Stimulated activated CD4-positive, alpha-beta T cell treated with anti-CD3 and anti-CD28 coated beads, Interleukin-15, amount 100 ng/mL, for 1 hour (primary cell): ENCODE measurements around the gene NID1.
"Not testable (repeated sequence)": the region's sequence is repeated elsewhere in the genome, so short reads cannot be mapped to it uniquely, and the experiment has no call there.

ENCODE experiments used
- DNase-seq, 2 donors: peaks; one replicate each; pipeline ENCODE4 v3.0.0-alpha.2; 2020; ENCODE audit warnings: low read depth in 1 of 2, low spot score in 1 of 2

NID1 gene

GRCh38 chr1:236033336-236033735, 31.6 kb downstream of the NID1 start:
- DNase-seq, result no peak

- no peak for DNase-seq
Observed at GRCh38 chr1:236030534-236030933, 34.4 kb downstream of the NID1 start.

- DNase-seq, result no peak
Observed at GRCh38 chr1:236029428-236029940, 35.4 kb downstream of the NID1 start.

GRCh38 chr1:236027104-236027503, 37.8 kb downstream of the NID1 start:
- no peak for DNase-seq

GRCh38 chr1:236025836-236026235, 39.1 kb downstream of the NID1 start:
- DNase-seq, result no peak

- no peak for DNase-seq
Observed at GRCh38 chr1:236024641-236025040, 40.2 kb downstream of the NID1 start.

- DNase-seq, result no peak
Observed at GRCh38 chr1:236023926-236024565, 40.8 kb downstream of the NID1 start.

GRCh38 chr1:236021424-236022135, 43.3 kb downstream of the NID1 start:
- DNase-seq, result no peak

GRCh38 chr1:236020359-236021219, 44.3 kb downstream of the NID1 start:
- no peak for DNase-seq

GRCh38 chr1:236018885-236019453, 45.9 kb downstream of the NID1 start:
- no peak for DNase-seq

- no peak for DNase-seq
Observed at GRCh38 chr1:236016782-236017400, 48.0 kb downstream of the NID1 start.

GRCh38 chr1:236016083-236016482, 48.8 kb downstream of the NID1 start:
- DNase-seq, result no peak

- no peak for DNase-seq
Observed at GRCh38 chr1:236015539-236015938, 49.4 kb downstream of the NID1 start.

GRCh38 chr1:236013330-236013729, 51.6 kb downstream of the NID1 start:
- no peak for DNase-seq

GRCh38 chr1:236011641-236012040, 53.2 kb downstream of the NID1 start:
- DNase-seq, result no peak

GRCh38 chr1:236010443-236010842, 54.4 kb downstream of the NID1 start:
- DNase-seq, result no peak

GRCh38 chr1:236009857-236010256, 55.0 kb downstream of the NID1 start:
- no peak for DNase-seq

GRCh38 chr1:236009191-236009590, 55.7 kb downstream of the NID1 start:
- no peak for DNase-seq

GRCh38 chr1:236007781-236008180, 57.1 kb downstream of the NID1 start:
- no peak for DNase-seq

- not testable (repeated sequence) for DNase-seq
Observed at GRCh38 chr1:236003058-236003457, 61.8 kb downstream of the NID1 start.

- no peak for DNase-seq
Observed at GRCh38 chr1:236002572-236002971, 62.3 kb downstream of the NID1 start.
